Right cardiac atrium (tissue), 5 donors: ENCODE measurements around the gene SUN2. TPM values are rescaled to one million over a fixed set of nuclear protein-coding genes. Genes with fewer than 3 reads are reported as not detected.

Experiments
- ATAC-seq, 2 donors: fragments of 200-7000 bp; cut with Tn5 transposase; one replicate each; pipeline versions ENCODE4 v1.8.0 to v1.9.1; 2020; ENCODE audit warnings: moderate library complexity in 2 of 2, mild to moderate bottlenecking in 1 of 2
- DNase-seq, 3 donors: peaks; one replicate each; pipeline ENCODE4 v3.0.0-alpha.2; 2020
- H3K27ac ChIP-seq: one replicate; pipeline ENCODE4 v1.5.1; 2013; ENCODE audit warnings: mild to moderate bottlenecking, low read length, control low read depth, moderate library complexity
- H3K27me3 ChIP-seq: one replicate; pipeline ENCODE4 v1.6.1; 2013; ENCODE audit not compliant: control insufficient read depth, insufficient read depth
- H3K4me1 ChIP-seq: one replicate; pipeline ENCODE4 v1.6.1; 2013; ENCODE audit warnings: low read length; ENCODE audit not compliant: control insufficient read depth, insufficient read depth
- H3K4me3 ChIP-seq: one replicate; pipeline ENCODE4 v1.5.1; 2013; ENCODE audit warnings: low read length, control low read depth
- H3K9me3 ChIP-seq: one replicate; pipeline ENCODE4 v1.6.1; 2013; ENCODE audit warnings: low read length; ENCODE audit not compliant: control insufficient read depth
- WGBS: extraction: QIAGEN DNeasy Blood & Tissue Kit; methylation state at CpG from one replicate; pipeline ENCODE4 v1.1.7; 2013; 5-methylcytosine and 5-hydroxymethylcytosine counted together
- intact Hi-C, 4 donors: fragments of 100-400 bp; cut with DNase I; formaldehyde crosslinking; loops; one replicate each; pipeline versions ENCODE4 v1.11.0 to v1.14.0; 2022 to 2023
- polyA plus RNA-seq: library from polyadenylated mRNA; stranded (reverse); fragments of 200-250 nt; gene quantifications from one replicate; pipeline ENCODE4 v1.2.3, GENCODE V29; 2013
- total RNA-seq, 4 donors: library from RNA; stranded (reverse); fragmentation: NEBNext Ultra II Directional; extraction: Animal tissue kit (Norgen Biotek cat#: 25700); gene quantifications; one replicate each; pipeline ENCODE4 v1.2.1, GENCODE V29; 2021
- donor health status: healthy with polysubstance abuse.
- donor health status: DM: no; HTN: yes; CAD: no.
- donor health status: DM: no; HTN: no; CAD: no.
- donor health status: DM: no; HTN: yes; CAD: no; lungs with severe emphysema.
- donor health status: DM: yes; HTN: yes; CAD: no.

Gene SUN2
- total and polyA plus RNA-seq, 5 donors, result 61.7 to 123 (median 110) TPM

DNA sequence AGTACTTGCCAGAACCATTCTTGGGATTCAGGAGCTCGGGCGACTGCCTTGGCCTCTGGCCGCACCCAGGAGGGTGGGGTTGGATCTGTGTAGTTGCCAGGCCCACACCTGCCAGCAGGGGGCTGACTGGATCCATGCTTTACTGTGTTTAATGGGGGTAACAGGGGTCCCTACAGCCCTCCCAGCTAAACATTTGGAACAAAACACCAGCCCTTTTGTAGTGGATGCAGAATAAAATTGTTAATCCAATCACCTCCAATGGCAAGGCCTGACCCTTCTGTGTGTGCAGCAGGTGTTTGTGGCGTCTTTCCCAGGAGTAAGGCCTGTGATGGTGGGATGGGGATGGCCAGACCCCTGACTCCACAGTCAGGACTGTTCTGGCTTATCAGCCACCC lies 22.5 kb downstream of the SUN2 start:
- peak overlapping the region; percentile 16 for H3K27ac ChIP-seq
- DNase-seq, result peak in 2 of 3 donors; percentile 49 to 81
- intact Hi-C loops, result no loop called here
- ATAC-seq, result peak in 1 of 2 donors; percentile 52
- WGBS, result 37% methylated on average over 4 of the region's 4 CpGs
- H3K27me3 ChIP-seq, result no peaks in the 10 kb centered on the region
- no peaks in the 10 kb centered on the region for H3K9me3 ChIP-seq
- peaks cover 2% of the 10 kb centered on the region for H3K4me1 ChIP-seq
- no peak overlapping the region for H3K4me3 ChIP-seq

GRCh38 chr22:38732251-38732815 lies 23.5 kb downstream of the SUN2 start:
- WGBS, result 70% methylated on average over 13 of the region's 13 CpGs
- Histone ChIP-seq H3K4me3 (no peak overlapping the region), H3K27me3 (no peaks in the 10 kb centered on the region), H3K9me3 (no peaks in the 10 kb centered on the region), H3K4me1 (peaks cover 2% of the 10 kb centered on the region), H3K27ac (no peak overlapping the region)
- intact Hi-C loops, result no loop called here
- ATAC-seq (no peak), DNase-seq (no peak)

DNA sequence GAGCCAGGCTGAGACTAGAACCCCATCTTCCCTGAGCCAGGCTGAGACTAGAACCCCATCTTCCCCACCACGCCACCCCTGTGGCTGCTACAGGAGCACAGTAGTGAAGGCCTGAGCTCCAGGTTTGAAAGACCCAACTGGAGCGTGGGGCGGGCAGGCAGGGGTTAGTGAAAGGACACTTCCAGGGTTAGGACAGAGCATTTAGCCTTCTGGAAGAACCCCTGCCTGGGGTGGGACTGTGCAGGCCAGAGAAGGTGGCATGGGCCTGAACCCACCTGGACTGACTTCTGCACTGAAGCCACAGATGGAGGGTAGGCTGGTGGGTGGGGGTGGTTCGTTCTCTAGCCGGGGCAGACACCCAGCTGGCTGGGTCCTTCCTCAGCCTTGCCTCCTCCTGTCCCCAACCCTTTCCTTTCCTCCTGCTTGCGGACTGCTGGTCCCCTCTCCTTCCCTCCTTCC lies 24.1 kb downstream of the SUN2 start:
- no peak for DNase-seq
- ATAC-seq, result no peak
- H3K27me3 ChIP-seq, result no peaks in the 10 kb centered on the region
- WGBS, result 76% methylated on average over 6 of the region's 6 CpGs
- peaks cover 2% of the 10 kb centered on the region for H3K4me1 ChIP-seq
- no peak overlapping the region for H3K4me3 ChIP-seq
- no peaks in the 10 kb centered on the region for H3K9me3 ChIP-seq
- intact Hi-C loops, result no loop called here
- no peak overlapping the region for H3K27ac ChIP-seq

- intact Hi-C loops, result no loop called here
- Histone ChIP-seq H3K4me1 (peaks cover 2% of the 10 kb centered on the region), H3K27me3 (no peaks in the 10 kb centered on the region), H3K27ac (no peak overlapping the region), H3K9me3 (no peaks in the 10 kb centered on the region), H3K4me3 (no peak overlapping the region)
- ATAC-seq (no peak), DNase-seq (peak in 1 of 3 donors; percentile 51)
- 96% methylated on average over 13 of the region's 13 CpGs for WGBS
Observed at GRCh38 chr22:38730411-38730871, 25.4 kb downstream of the SUN2 start.

- WGBS, result 88% methylated on average over 6 of the region's 6 CpGs
- intact Hi-C loops, result no loop called here
- H3K4me3 ChIP-seq, result no peak overlapping the region
- ATAC-seq (no peak), DNase-seq (peak in 1 of 3 donors; percentile 14)
- H3K9me3 ChIP-seq, result no peaks in the 10 kb centered on the region
- no peak overlapping the region for H3K27ac ChIP-seq
- no peaks in the 10 kb centered on the region for H3K27me3 ChIP-seq
- peaks cover 2% of the 10 kb centered on the region for H3K4me1 ChIP-seq
Observed at GRCh38 chr22:38729946-38730345, 25.9 kb downstream of the SUN2 start.

DNA sequence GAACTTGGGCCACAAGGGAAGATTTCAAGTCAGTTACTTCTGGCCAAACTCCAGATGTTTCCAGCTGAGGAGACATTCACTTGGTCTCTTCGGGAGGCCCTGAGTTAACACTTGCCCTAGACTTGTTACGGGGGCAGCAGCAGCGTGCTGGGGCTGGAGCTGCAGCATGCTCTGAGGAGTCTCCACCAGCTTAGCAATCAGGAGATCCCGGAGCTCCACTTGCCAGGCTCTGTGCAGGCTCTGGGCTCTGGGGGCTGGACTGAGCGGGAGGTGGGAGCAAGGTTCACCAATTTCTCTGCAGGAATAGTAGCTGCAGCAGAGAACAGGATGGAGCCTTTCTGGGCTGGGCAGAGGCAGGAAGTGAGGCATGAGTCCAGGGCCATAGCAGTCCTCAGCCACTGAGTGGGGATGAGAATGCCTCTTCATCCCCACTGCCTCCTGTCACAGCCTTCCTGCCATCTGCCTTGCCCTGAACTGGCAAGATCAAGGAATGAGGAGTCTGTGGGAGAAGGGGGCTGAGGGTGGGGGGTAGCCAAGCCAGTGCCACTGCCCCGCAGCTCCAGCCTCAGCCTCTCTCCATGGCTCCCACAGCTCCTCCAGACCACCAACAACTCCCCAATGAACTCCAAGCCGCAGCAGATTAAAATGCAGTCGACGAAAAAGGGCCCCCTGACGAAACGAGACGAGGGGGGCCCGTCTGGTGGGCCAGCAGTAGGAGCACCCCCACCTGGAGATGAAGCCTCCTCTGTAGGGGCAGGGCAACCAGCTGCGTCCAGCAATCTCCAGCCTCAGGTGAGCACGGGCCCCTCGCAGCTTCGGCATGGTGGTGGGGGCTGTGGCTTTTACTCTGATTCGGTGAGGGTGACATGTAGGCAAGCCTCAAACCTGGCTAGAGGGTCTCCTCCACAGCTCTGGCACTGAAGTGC lies 26.7 kb downstream of the SUN2 start:
- Histone ChIP-seq H3K27me3 (no peaks in the 10 kb centered on the region), H3K9me3 (no peaks in the 10 kb centered on the region), H3K4me1 (peaks cover 2% of the 10 kb centered on the region), H3K27ac (no peak overlapping the region), H3K4me3 (no peak overlapping the region)
- 84% methylated on average over 18 of the region's 18 CpGs for WGBS
- peak in 1 of 3 donors; percentile 47 for DNase-seq
- no peak for ATAC-seq
- intact Hi-C loops, result no loop called here

GRCh38 chr22:38727530-38728451 lies 28.0 kb downstream of the SUN2 start:
- DNase-seq (no peak), ATAC-seq (no peak)
- 95% methylated on average over 15 of the region's 15 CpGs for WGBS
- H3K27me3 ChIP-seq, result no peaks in the 10 kb centered on the region
- intact Hi-C loops, result no loop called here
- no peak overlapping the region for H3K4me3 ChIP-seq
- H3K9me3 ChIP-seq, result no peaks in the 10 kb centered on the region
- H3K4me1 ChIP-seq, result no peaks in the 10 kb centered on the region
- H3K27ac ChIP-seq, result no peak overlapping the region

DNA sequence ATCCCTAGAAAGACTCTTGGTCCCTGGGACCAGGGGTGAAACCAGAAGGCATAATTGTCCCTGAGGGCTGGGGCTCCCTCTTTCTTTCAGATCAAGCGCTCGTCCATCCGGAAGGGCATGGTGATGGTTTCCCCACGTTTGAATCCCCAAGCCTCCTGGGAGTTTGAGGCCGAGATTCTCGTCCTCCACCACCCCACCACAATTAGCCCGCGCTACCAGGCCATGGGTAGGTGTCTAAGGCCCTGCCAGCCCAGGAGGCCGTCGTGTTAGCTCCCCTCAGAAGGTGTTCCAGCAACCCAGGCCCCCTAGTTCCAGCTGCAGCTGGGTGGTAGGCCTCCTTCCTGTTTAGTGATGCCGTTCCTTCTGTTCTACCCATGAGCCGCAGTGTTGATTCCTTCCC lies 28.7 kb downstream of the SUN2 start:
- intact Hi-C loops, result no loop called here
- H3K4me1 ChIP-seq, result no peaks in the 10 kb centered on the region
- H3K4me3 ChIP-seq, result no peak overlapping the region
- no peak overlapping the region for H3K27ac ChIP-seq
- H3K9me3 ChIP-seq, result no peaks in the 10 kb centered on the region
- WGBS, result 96% methylated on average over 12 of the region's 12 CpGs
- DNase-seq, result no peak
- no peaks in the 10 kb centered on the region for H3K27me3 ChIP-seq
- no peak for ATAC-seq

DNA sequence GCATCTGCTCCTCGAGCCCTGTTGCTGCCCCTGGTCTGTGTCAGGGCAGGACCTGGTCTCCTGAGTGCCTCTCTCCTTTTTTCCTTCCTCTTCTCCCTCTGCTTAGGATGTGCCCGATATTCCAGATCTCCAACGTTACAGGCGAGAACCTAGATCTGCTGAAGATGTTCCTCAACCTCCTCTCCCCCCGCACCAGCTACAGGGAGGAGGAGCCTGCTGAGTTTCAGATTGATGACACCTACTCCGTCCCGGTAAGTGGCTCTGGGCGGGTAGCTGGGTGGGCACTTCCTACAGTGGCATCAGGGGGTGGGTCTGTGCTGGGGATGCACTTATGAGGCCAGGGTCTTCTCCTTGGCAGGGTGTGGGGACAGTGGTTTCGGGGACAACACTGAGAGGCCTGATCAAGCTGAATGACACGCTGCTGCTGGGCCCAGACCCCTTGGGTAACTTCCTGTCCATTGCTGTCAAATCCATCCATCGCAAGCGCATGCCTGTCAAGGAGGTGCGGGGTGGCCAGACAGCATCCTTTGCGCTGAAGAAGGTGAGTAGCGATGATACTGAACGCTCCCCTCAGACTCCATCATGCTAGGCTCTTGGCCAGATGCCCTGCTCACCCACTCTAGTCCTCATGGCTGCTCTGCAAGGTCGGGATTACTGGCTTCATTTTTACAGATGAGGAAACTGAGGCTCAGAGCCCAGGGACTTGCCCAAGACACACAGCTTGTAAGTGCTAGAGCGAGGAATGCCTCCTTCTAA lies 29.7 kb downstream of the SUN2 start:
- intact Hi-C loops, result no loop called here
- Histone ChIP-seq H3K4me1 (no peaks in the 10 kb centered on the region), H3K4me3 (no peak overlapping the region), H3K27ac (no peak overlapping the region), H3K9me3 (no peaks in the 10 kb centered on the region), H3K27me3 (no peaks in the 10 kb centered on the region)
- ATAC-seq (no peak), DNase-seq (no peak)
- 93% methylated on average over 18 of the region's 18 CpGs for WGBS

GRCh38 chr22:38724926-38725571 lies 30.7 kb downstream of the SUN2 start:
- Histone ChIP-seq H3K4me1 (no peaks in the 10 kb centered on the region), H3K27ac (no peak overlapping the region), H3K9me3 (no peaks in the 10 kb centered on the region), H3K4me3 (no peak overlapping the region), H3K27me3 (no peaks in the 10 kb centered on the region)
- DNase-seq (no peak), ATAC-seq (no peak)
- WGBS, result 78% methylated on average over 3 of the region's 3 CpGs
- intact Hi-C loops, result no loop called here
